Psoas muscle (tissue), 8 donors: Measurements from ENCODE around the gene GPR35. TPM values are rescaled to one million over a fixed set of nuclear protein-coding genes. Genes with fewer than 3 reads are reported as not detected.

Experiments used
- ATAC-seq, 4 donors: fragments of 200-7000 bp; cut with Tn5 transposase; one replicate each; pipeline ENCODE4 v1.9.1; 2020; ENCODE audit warnings: moderate library complexity in 3 of 4, mild to moderate bottlenecking in 2 of 4
- DNase-seq, 2 donors: peaks; one replicate each; pipeline ENCODE4 v3.0.0-alpha.2; 2020
- H3K27ac ChIP-seq: fragments of 200-600 bp; one replicate; pipeline ENCODE4 v1.8.0; 2022
- H3K27me3 ChIP-seq, 3 donors: fragments of 200-600 bp in 1 of 3; one replicate each; pipeline versions ENCODE4 v1.6.1 to v1.8.0; 2013 to 2022; ENCODE audit warnings: low read length in 2 of 3, mild to moderate bottlenecking in 2 of 3, moderate library complexity in 1 of 3; ENCODE audit not compliant: insufficient read depth in 3 of 3
- H3K36me3 ChIP-seq, 2 donors: fragments of 200-600 bp in 1 of 2; one replicate each; pipeline versions ENCODE4 v1.6.1 to v1.8.0; 2013 to 2022; ENCODE audit warnings: low read depth in 1 of 2, mild to moderate bottlenecking in 1 of 2, moderate library complexity in 1 of 2; ENCODE audit not compliant: insufficient read depth in 1 of 2
- H3K4me1 ChIP-seq: fragments of 200-600 bp; one replicate; pipeline ENCODE4 v1.8.0; 2022
- H3K4me3 ChIP-seq: fragments of 200-600 bp; one replicate; pipeline ENCODE4 v1.8.0; 2022; ENCODE audit warnings: mild to moderate bottlenecking
- H3K9me3 ChIP-seq: fragments of 200-600 bp; one replicate; pipeline ENCODE4 v1.8.0; 2022
- CTCF ChIP-seq: fragments of 200-600 bp; IDR thresholded peaks from one replicate; pipeline ENCODE4 v1.8.0; 2022; ENCODE audit warnings: antibody characterized with exemption
- WGBS, 3 donors: extraction: QIAGEN DNeasy Blood & Tissue Kit; methylation state at CpG; one replicate each; pipeline versions ENCODE4 v1.1.6 to v1.1.7; 2013; 5-methylcytosine and 5-hydroxymethylcytosine counted together
- intact Hi-C, 2 donors: fragments of 100-400 bp; cut with DNase I; formaldehyde crosslinking; loops; one replicate each; pipeline versions ENCODE4 v1.11.0 to v1.14.2; 2022
- polyA plus RNA-seq, 3 donors: library from polyadenylated mRNA; stranded (reverse); fragments of 200-250 nt; gene quantifications; one replicate each; pipeline ENCODE4 v1.2.3, GENCODE V29; 2013
- total RNA-seq, 4 donors: library from RNA; stranded (reverse); fragmentation: NEBNext Ultra II Directional in 2 of 4; extraction: Animal tissue kit (Norgen Biotek cat#: 25700) in 2 of 4; gene quantifications; one replicate each; pipeline versions ENCODE4 v1.2.1 to v1.2.4, GENCODE V29; 2021 to 2023
- donor health status: healthy with polysubstance abuse.
- donor health status: DM: no; HTN: no; CAD: no; lungs with moderate emphysema.
- donor health status: Bipolar disorder and iron deficiency.
- donor health status: healthy.
- donor health status: DM: yes; HTN: yes; CAD: no.
- donor health status: DM: no; HTN: no; CAD: no.
- donor health status: DM: no; HTN: no; CAD: no.
- donor health status: DM: yes; HTN: yes; CAD: no.

Gene GPR35
- total and polyA plus RNA-seq, 7 donors = 0.30 to 0.92 (median 0.58) TPM

GRCh38 chr2:240585101-240585500, 40.2 kb upstream of the GPR35 start:
- intact Hi-C loops = loop anchor here in 1 of 2 donors (2.0 to 10.0 kb wide), 2 partner anchors 14 to 410 kb away; partner anchors contain the start of gene SNED1
- ATAC-seq = no peak
- whole genome bisulfite sequencing, 3 donors = 64 to 76% (median 65%) methylated on average over 6 of the region's 6 CpGs
- peak overlapping the region; percentile 95 for H3K4me3 ChIP-seq
- no peak for TF ChIP-seq CTCF
- peaks cover 32% of the 10 kb centered on the region for H3K4me1 ChIP-seq
- H3K9me3 ChIP-seq = peaks cover 4% of the 10 kb centered on the region
- no peaks in the 10 kb centered on the region for H3K27me3 ChIP-seq
- H3K36me3 ChIP-seq = peaks cover 0 to 11% of the 10 kb centered on the region in 2 donors
- DNase-seq = peak; percentile 3 to 23
- peak overlapping the region; percentile 99 for H3K27ac ChIP-seq

GRCh38 chr2:240585681-240586197, 39.5 kb upstream of the GPR35 start:
- intact Hi-C loops = loop anchor here in 1 of 2 donors (2.0 to 10.0 kb wide), 2 partner anchors 15 to 409 kb away; partner anchors contain the start of gene SNED1
- Histone ChIP-seq H3K4me1 (peaks cover 28% of the 10 kb centered on the region), H3K4me3 (peak overlapping the region; percentile 95), H3K27ac (peak overlapping the region; percentile 99), H3K9me3 (peaks cover 4% of the 10 kb centered on the region), H3K27me3 (no peaks in the 10 kb centered on the region), H3K36me3 (peaks cover 0 to 16% of the 10 kb centered on the region in 2 donors)
- DNase-seq (peak; percentile 13 to 42), ATAC-seq (no peak)
- WGBS, 3 donors = 2 to 4% (median 2%) methylated on average over 20 of the region's 20 CpGs
- TF ChIP-seq CTCF = no peak

GRCh38 chr2:240586198-240586918, 38.9 kb upstream of the GPR35 start, which contains the start of gene CAPN10:
Gene CAPN10 (plus strand): TSS chr2:240586734. CDS start chr2:240586912, 178 bp downstream.
- H3K9me3 ChIP-seq = peaks cover under 1% of the 10 kb centered on the region
- intact Hi-C loops = loop anchor here in 1 of 2 donors (10.0 kb wide), 1 partner anchor 408 kb away; the partner anchor contains the start of gene SNED1
- peak within 1 kb of the TSS; percentile 99 for H3K27ac ChIP-seq
- peak; percentile 95 to 97 (median 96) for ATAC-seq
- peaks cover 0 to 21% of the 10 kb centered on the region in 2 donors for H3K36me3 ChIP-seq
- peak within 1 kb of the TSS; percentile 95 for H3K4me3 ChIP-seq
- WGBS, 3 donors = 0 to 1% (median 1%) methylated on average over 70 to 88 of the region's 88 CpGs
- H3K4me1 ChIP-seq = peaks cover 28% of the 10 kb centered on the region
- DNase-seq = peak; percentile 99
- no peaks in the 10 kb centered on the region for H3K27me3 ChIP-seq
- TF ChIP-seq CTCF = no peak

GRCh38 chr2:240586919-240587800, 38.1 kb upstream of the GPR35 start:
- H3K36me3 ChIP-seq = peaks cover 0 to 29% of the 10 kb centered on the region in 2 donors
- H3K27ac ChIP-seq = peak overlapping the region; percentile 99
- DNase-seq (no peak), ATAC-seq (peak; percentile 26 to 36 (median 32))
- WGBS, 3 donors = 3% methylated on average over 41 to 62 of the region's 62 CpGs
- H3K27me3 ChIP-seq = no peaks in the 10 kb centered on the region
- intact Hi-C loops = loop anchor here in 1 of 2 donors (10.0 kb wide), 1 partner anchor 408 kb away; the partner anchor contains the start of gene SNED1
- no peaks in the 10 kb centered on the region for H3K9me3 ChIP-seq
- H3K4me1 ChIP-seq = peaks cover 28% of the 10 kb centered on the region
- no peak for TF ChIP-seq CTCF
- H3K4me3 ChIP-seq = peak overlapping the region; percentile 95
